Osteoblast (primary cell): ENCODE measurements around the gene LRRC47. TPM values are rescaled to one million over a fixed set of nuclear protein-coding genes. Genes with fewer than 3 reads are reported as not detected.

ENCODE experiments used
- DNase-seq: peaks from one replicate; pipeline ENCODE4 v3.0.0; 2011; ENCODE audit warnings: low spot score, mixed read lengths; ENCODE audit not compliant: insufficient read length; ENCODE audit errors: missing footprints
- H2AFZ ChIP-seq: 2 replicates; pipeline ENCODE4 v1.6.0; 2011; ENCODE audit warnings: mild to moderate bottlenecking, low read length
- H3K27ac ChIP-seq: 2 replicates; pipeline ENCODE4 v1.5.1; 2011; ENCODE audit warnings: mild to moderate bottlenecking, low read depth, low read length, moderate library complexity
- H3K27me3 ChIP-seq: 2 replicates; pipeline ENCODE4 v1.6.0; 2012; ENCODE audit warnings: mild to moderate bottlenecking, control low read depth, inconsistent platforms, low read length, moderate library complexity; ENCODE audit not compliant: insufficient read depth
- H3K36me3 ChIP-seq: 2 replicates; pipeline ENCODE4 v1.5.1; 2011; ENCODE audit warnings: mild to moderate bottlenecking, low read length, control low read depth, moderate library complexity; ENCODE audit not compliant: insufficient read depth
- H3K4me1 ChIP-seq: 2 replicates; pipeline ENCODE4 v1.5.1; 2011; ENCODE audit warnings: mild to moderate bottlenecking, low read length, control low read depth, moderate library complexity; ENCODE audit not compliant: insufficient read depth
- H3K4me2 ChIP-seq: 2 replicates; pipeline ENCODE4 v1.6.0; 2011; ENCODE audit warnings: mild to moderate bottlenecking, low read length; ENCODE audit not compliant: insufficient read depth
- H3K4me3 ChIP-seq: fragments of 200-600 bp; sonication (generic); 3 replicates; pipeline ENCODE4 v1.5.1; 2012; ENCODE audit warnings: mild to moderate bottlenecking, low read length, inconsistent platforms; ENCODE audit not compliant: insufficient read depth
- H3K79me2 ChIP-seq: 2 replicates; pipeline ENCODE4 v1.6.0; 2012; ENCODE audit warnings: mild to moderate bottlenecking, low read length, control low read depth, inconsistent platforms; ENCODE audit not compliant: insufficient read depth
- H3K9me3 ChIP-seq: 2 replicates; pipeline ENCODE4 v1.5.1; 2011; ENCODE audit warnings: low read depth, low read length, control low read depth
- H4K20me1 ChIP-seq: 2 replicates; pipeline ENCODE4 v1.6.0; 2012; ENCODE audit warnings: mild to moderate bottlenecking, low read length, control low read depth; ENCODE audit not compliant: insufficient read depth
- CTCF ChIP-seq: IDR thresholded peaks from 2 replicates; pipeline ENCODE4 v1.5.1; 2011; ENCODE audit warnings: mild to moderate bottlenecking, low read depth, low read length, moderate library complexity; ENCODE audit errors: extremely low read depth
- total RNA-seq: library from RNA; depleted of rRNA; stranded (reverse); fragments of >200 nt; gene quantifications from 2 replicates; pipeline ENCODE4 v1.2.3, GENCODE V29; 2012

Gene LRRC47
- 24.5 and 30.0 TPM in 2 replicates for total RNA-seq

- H3K9me3 ChIP-seq: no peaks in the 10 kb centered on the region
- H4K20me1 ChIP-seq: peaks cover 30% of the 10 kb centered on the region
Observed at GRCh38 chr1:3796215-3797061, at the start of gene LRRC47. Gene LRRC47 (minus strand): TSS chr1:3796498. CDS start chr1:3796476, 22 bp downstream.

DNA sequence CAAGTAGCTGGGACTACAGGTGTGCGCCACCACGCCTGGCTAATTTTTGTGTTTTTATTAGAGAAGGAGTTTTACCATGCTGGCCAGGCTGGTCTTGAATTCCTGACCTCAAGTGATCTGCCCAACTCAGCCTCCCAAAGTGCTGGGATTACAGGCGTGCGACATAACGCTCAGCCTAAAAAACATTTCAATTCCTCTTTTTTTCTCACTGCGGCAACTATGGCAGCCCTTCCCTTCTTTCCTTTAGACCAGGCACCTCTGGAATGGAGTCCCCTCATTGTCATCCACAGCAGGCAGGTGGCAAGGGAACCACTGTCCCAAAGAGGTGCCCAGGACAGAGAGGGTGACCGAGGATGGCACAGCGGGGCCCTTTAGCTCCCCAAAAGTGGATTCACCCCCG is 46.6 kb upstream of the LRRC47 start:
- Histone ChIP-seq H2AFZ (no peak overlapping the region), H3K4me2 (no peak overlapping the region), H4K20me1 (no peaks in the 10 kb centered on the region), H3K79me2 (no peaks in the 10 kb centered on the region), H3K4me1 (no peaks in the 10 kb centered on the region), H3K27ac (no peak overlapping the region), H3K36me3 (peaks cover 46% of the 10 kb centered on the region), H3K9me3 (no peaks in the 10 kb centered on the region), H3K4me3 (no peak overlapping the region), H3K27me3 (no peaks in the 10 kb centered on the region)
- DNase-seq: no peak
- no peak for TF ChIP-seq CTCF

More at GRCh38 chr1:3796215-3797061, at the start of gene LRRC47:
- DNase-seq: peak; percentile 100
- Histone ChIP-seq H3K79me2 (peaks cover 51% of the 10 kb centered on the region), H3K4me2 (peak within 1 kb of the TSS; percentile 98), H3K27ac (peak within 1 kb of the TSS; percentile 79), H3K27me3 (peaks cover 2% of the 10 kb centered on the region), H3K4me3 (peak within 1 kb of the TSS; percentile 88), H3K36me3 (peaks cover 4% of the 10 kb centered on the region), H2AFZ (peak within 1 kb of the TSS; percentile 100), H3K4me1 (peaks cover 22% of the 10 kb centered on the region)
- TF ChIP-seq CTCF: no peak

- H3K27me3 ChIP-seq: no peaks in the 10 kb centered on the region
- no peak overlapping the region for H3K27ac ChIP-seq
- H3K4me1 ChIP-seq: no peaks in the 10 kb centered on the region
- H3K4me2 ChIP-seq: no peak overlapping the region
- peaks cover 2% of the 10 kb centered on the region for H3K9me3 ChIP-seq
- H3K79me2 ChIP-seq: no peaks in the 10 kb centered on the region
- no peak overlapping the region for H2AFZ ChIP-seq
- no peaks in the 10 kb centered on the region for H4K20me1 ChIP-seq
- no peak overlapping the region for H3K4me3 ChIP-seq
- H3K36me3 ChIP-seq: peaks cover 50% of the 10 kb centered on the region
- TF ChIP-seq CTCF: no peak
- DNase-seq: no peak
Observed at GRCh38 chr1:3841491-3841890, 45.2 kb upstream of the LRRC47 start.

DNA sequence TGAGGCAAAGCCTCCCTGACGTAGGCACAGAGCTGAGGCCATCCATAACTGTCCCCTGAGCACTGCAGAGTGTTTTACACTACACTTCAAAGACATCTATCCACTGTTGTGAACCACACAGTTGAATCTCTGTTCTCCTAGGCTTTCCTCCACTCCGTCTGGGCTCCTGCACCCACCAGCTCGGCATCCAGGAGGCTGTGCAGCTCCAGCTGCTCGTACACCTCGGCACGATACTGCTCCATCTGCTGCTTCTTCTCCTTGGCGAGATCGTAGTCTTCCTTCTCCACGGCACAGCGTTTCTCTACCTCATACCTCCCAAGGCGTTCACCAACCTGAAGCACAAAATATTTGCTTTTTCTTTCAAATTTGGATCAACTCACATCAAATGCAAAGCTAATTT is 42.5 kb upstream of the LRRC47 start:
- Histone ChIP-seq H3K4me3 (no peak overlapping the region), H3K27me3 (no peaks in the 10 kb centered on the region), H2AFZ (no peak overlapping the region), H3K4me1 (no peaks in the 10 kb centered on the region), H3K27ac (no peak overlapping the region), H3K9me3 (peaks cover 2% of the 10 kb centered on the region), H3K4me2 (no peak overlapping the region), H3K79me2 (no peaks in the 10 kb centered on the region), H3K36me3 (peaks cover 47% of the 10 kb centered on the region), H4K20me1 (no peaks in the 10 kb centered on the region)
- no peak for TF ChIP-seq CTCF
- no peak for DNase-seq
